ENCODE results near the gene KDM3B.

KDM3B gene

GRCh38 chr5:138466125-138466899 is 113.8 kb downstream of the KDM3B start:
- no peak overlapping the region for H3K27ac ChIP-seq (ENCODE audit: poor library complexity, severe bottlenecking)

DNA sequence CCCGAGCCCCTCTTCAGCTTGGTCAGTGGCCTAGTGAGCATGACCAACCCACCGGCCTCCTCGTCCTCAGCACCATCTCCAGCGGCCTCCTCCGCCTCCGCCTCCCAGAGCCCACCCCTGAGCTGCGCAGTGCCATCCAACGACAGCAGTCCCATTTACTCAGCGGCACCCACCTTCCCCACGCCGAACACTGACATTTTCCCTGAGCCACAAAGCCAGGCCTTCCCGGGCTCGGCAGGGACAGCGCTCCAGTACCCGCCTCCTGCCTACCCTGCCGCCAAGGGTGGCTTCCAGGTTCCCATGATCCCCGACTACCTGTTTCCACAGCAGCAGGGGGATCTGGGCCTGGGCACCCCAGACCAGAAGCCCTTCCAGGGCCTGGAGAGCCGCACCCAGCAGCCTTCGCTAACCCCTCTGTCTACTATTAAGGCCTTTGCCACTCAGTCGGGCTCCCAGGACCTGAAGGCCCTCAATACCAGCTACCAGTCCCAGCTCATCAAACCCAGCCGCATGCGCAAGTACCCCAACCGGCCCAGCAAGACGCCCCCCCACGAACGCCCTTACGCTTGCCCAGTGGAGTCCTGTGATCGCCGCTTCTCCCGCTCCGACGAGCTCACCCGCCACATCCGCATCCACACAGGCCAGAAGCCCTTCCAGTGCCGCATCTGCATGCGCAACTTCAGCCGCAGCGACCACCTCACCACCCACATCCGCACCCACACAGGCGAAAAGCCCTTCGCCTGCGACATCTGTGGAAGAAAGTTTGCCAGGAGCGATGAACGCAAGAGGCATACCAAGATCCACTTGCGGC is 114.6 kb downstream of the KDM3B start:
- H3K27me3 ChIP-seq (ENCODE audit: insufficient read depth, poor library complexity, severe bottlenecking) = no peaks in the 10 kb centered on the region
- H3K4me1 ChIP-seq (ENCODE audit: insufficient read depth, poor library complexity, severe bottlenecking) = peaks cover 7% of the 10 kb centered on the region
- ATAC-seq (ENCODE audit: low read depth) (no peak), DNase-seq (ENCODE audit: low spot score) (peak; percentile 77)
- H3K4me3 ChIP-seq (ENCODE audit: severe bottlenecking) = peak overlapping the region; percentile 86
- H3K9me3 ChIP-seq (ENCODE audit: severe bottlenecking) = no peaks in the 10 kb centered on the region
- no peak for TF ChIP-seq CTCF (IDR thresholded peaks at IDR 0.05; ENCODE audit: poor library complexity, severe bottlenecking)
- H3K27ac ChIP-seq (ENCODE audit: poor library complexity, severe bottlenecking) = no peak overlapping the region
- peaks cover 26% of the 10 kb centered on the region for H3K36me3 ChIP-seq (ENCODE audit: low read depth)

More at GRCh38 chr5:138466125-138466899, 113.8 kb downstream of the KDM3B start:
- peaks cover 7% of the 10 kb centered on the region for H3K4me1 ChIP-seq (ENCODE audit: insufficient read depth, poor library complexity, severe bottlenecking)
- DNase-seq (ENCODE audit: low spot score) = no peak
- H3K9me3 ChIP-seq (ENCODE audit: severe bottlenecking) = no peaks in the 10 kb centered on the region
- peaks cover 26% of the 10 kb centered on the region for H3K36me3 ChIP-seq (ENCODE audit: low read depth)
- ATAC-seq (ENCODE audit: low read depth) = no peak
- H3K4me3 ChIP-seq (ENCODE audit: severe bottlenecking) = peak overlapping the region; percentile 86
- TF ChIP-seq CTCF (IDR thresholded peaks at IDR 0.05; ENCODE audit: poor library complexity, severe bottlenecking) = no peak
- no peaks in the 10 kb centered on the region for H3K27me3 ChIP-seq (ENCODE audit: insufficient read depth, poor library complexity, severe bottlenecking)

- H3K27me3 ChIP-seq (ENCODE audit: insufficient read depth, poor library complexity, severe bottlenecking) = no peaks in the 10 kb centered on the region
- H3K4me3 ChIP-seq (ENCODE audit: severe bottlenecking) = no peak overlapping the region
- H3K36me3 ChIP-seq (ENCODE audit: low read depth) = peaks cover 26% of the 10 kb centered on the region
- DNase-seq (ENCODE audit: low spot score) = peak; percentile 72
- TF ChIP-seq CTCF (IDR thresholded peaks at IDR 0.05; ENCODE audit: poor library complexity, severe bottlenecking) = no peak
- H3K4me1 ChIP-seq (ENCODE audit: insufficient read depth, poor library complexity, severe bottlenecking) = peaks cover 7% of the 10 kb centered on the region
- ATAC-seq (ENCODE audit: low read depth) = no peak
- H3K9me3 ChIP-seq (ENCODE audit: severe bottlenecking) = no peaks in the 10 kb centered on the region
- no peak overlapping the region for H3K27ac ChIP-seq (ENCODE audit: poor library complexity, severe bottlenecking)
These were observed 115.2 kb downstream of the KDM3B start for GRCh38 chr5:138467711-138468132.

DNA sequence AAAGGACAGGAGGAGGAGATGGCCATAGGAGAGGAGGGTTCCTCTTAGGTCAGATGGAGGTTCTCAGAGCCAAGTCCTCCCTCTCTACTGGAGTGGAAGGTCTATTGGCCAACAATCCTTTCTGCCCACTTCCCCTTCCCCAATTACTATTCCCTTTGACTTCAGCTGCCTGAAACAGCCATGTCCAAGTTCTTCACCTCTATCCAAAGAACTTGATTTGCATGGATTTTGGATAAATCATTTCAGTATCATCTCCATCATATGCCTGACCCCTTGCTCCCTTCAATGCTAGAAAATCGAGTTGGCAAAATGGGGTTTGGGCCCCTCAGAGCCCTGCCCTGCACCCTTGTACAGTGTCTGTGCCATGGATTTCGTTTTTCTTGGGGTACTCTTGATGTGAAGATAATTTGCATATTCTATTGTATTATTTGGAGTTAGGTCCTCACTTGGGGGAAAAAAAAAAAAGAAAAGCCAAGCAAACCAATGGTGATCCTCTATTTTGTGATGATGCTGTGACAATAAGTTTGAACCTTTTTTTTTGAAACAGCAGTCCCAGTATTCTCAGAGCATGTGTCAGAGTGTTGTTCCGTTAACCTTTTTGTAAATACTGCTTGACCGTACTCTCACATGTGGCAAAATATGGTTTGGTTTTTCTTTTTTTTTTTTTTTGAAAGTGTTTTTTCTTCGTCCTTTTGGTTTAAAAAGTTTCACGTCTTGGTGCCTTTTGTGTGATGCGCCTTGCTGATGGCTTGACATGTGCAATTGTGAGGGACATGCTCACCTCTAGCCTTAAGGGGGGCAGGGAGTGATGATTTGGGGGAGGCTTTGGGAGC is 115.9 kb downstream of the KDM3B start:
- Histone ChIP-seq H3K27me3 (ENCODE audit: insufficient read depth, poor library complexity, severe bottlenecking) (no peaks in the 10 kb centered on the region), H3K36me3 (ENCODE audit: low read depth) (peaks cover 26% of the 10 kb centered on the region), H3K9me3 (ENCODE audit: severe bottlenecking) (no peaks in the 10 kb centered on the region), H3K4me1 (ENCODE audit: insufficient read depth, poor library complexity, severe bottlenecking) (peaks cover 7% of the 10 kb centered on the region), H3K4me3 (ENCODE audit: severe bottlenecking) (no peak overlapping the region), H3K27ac (ENCODE audit: poor library complexity, severe bottlenecking) (no peak overlapping the region)
- DNase-seq (ENCODE audit: low spot score) (no peak), ATAC-seq (ENCODE audit: low read depth) (no peak)
- TF ChIP-seq CTCF (IDR thresholded peaks at IDR 0.05; ENCODE audit: poor library complexity, severe bottlenecking) = no peak
